ENCODE results near the gene RNF157. TPM values are rescaled to one million over a fixed set of nuclear protein-coding genes. Genes with fewer than 3 reads are reported as not detected.
A peak's percentile ranks its signal among the peaks of the same experiment; 100 is the strongest.
"Not testable (repeated sequence)": the region's sequence is repeated elsewhere in the genome, so short reads cannot be mapped to it uniquely, and the experiment has no call there.

The RNF157 gene
- polyA plus RNA-seq, 5 donors, result 7.5 to 11.1 (median 8.6) TPM

- no peak for DNase-seq
These were observed 44.8 kb downstream of the RNF157 start for GRCh38 chr17:76195281-76196096.

- no peak for DNase-seq
These were observed 46.7 kb downstream of the RNF157 start for GRCh38 chr17:76193591-76193990.

- peak in 1 of 2 donors; percentile 40 for DNase-seq
These were observed 48.4 kb downstream of the RNF157 start for GRCh38 chr17:76191896-76192295.

- DNase-seq, result no peak
These were observed 50.6 kb downstream of the RNF157 start for GRCh38 chr17:76189741-76190140.

GRCh38 chr17:76189247-76189646 is 51.0 kb downstream of the RNF157 start:
- no peak for DNase-seq

GRCh38 chr17:76188213-76189016 is 51.9 kb downstream of the RNF157 start:
- DNase-seq, result peak in 1 of 2 donors; percentile 52

- DNase-seq, result not testable (repeated sequence)
These were observed 53.5 kb downstream of the RNF157 start for GRCh38 chr17:76186774-76187173.

- no peak for DNase-seq
These were observed 56.0 kb downstream of the RNF157 start for GRCh38 chr17:76184290-76184689.

GRCh38 chr17:76182016-76182764 is 58.1 kb downstream of the RNF157 start:
- DNase-seq, result peak; percentile 68 to 81

GRCh38 chr17:76179496-76180467 is 60.5 kb downstream of the RNF157 start:
- no peak for DNase-seq

- DNase-seq, result no peak
These were observed 62.2 kb downstream of the RNF157 start for GRCh38 chr17:76178124-76178523.

- DNase-seq, result no peak
These were observed 63.4 kb downstream of the RNF157 start for GRCh38 chr17:76176701-76177574.

- no peak for DNase-seq
These were observed 66.3 kb downstream of the RNF157 start for GRCh38 chr17:76174037-76174436.

GRCh38 chr17:76173474-76173873 is 66.8 kb downstream of the RNF157 start:
- DNase-seq, result no peak

- DNase-seq, result no peak
These were observed 68.6 kb downstream of the RNF157 start for GRCh38 chr17:76171706-76172105.

GRCh38 chr17:76170114-76170513 is 70.2 kb downstream of the RNF157 start:
- DNase-seq, result no peak

GRCh38 chr17:76166906-76167305 is 73.4 kb downstream of the RNF157 start:
- no peak for DNase-seq

GRCh38 chr17:76166168-76166567 is 74.1 kb downstream of the RNF157 start:
- DNase-seq, result no peak

- no peak for DNase-seq
These were observed 76.0 kb downstream of the RNF157 start for GRCh38 chr17:76164331-76164730.

GRCh38 chr17:76163919-76164318 is 76.4 kb downstream of the RNF157 start:
- no peak for DNase-seq
